ENCODE measurements around the gene SANBR.

SANBR gene

GRCh38 chr2:61065714-61066709, at the start of gene SANBR:
Gene SANBR (plus strand): TSS chr2:61065871. CDS start chr2:61070351, 4,480 bp downstream.
- TF ChIP-seq CTCF (IDR thresholded peaks at IDR 0.05) = no peak
- peak within 1 kb of the TSS; percentile 0 for H3K9ac ChIP-seq
- peak within 1 kb of the TSS; percentile 82 for H3K4me2 ChIP-seq (ENCODE audit: low read length)
- H2AFZ ChIP-seq = peak within 1 kb of the TSS; percentile 94
- H3K27ac ChIP-seq = no peak within 1 kb of the TSS
- H3K79me2 ChIP-seq = no peaks in the 10 kb centered on the region
- no peaks in the 10 kb centered on the region for H3K9me3 ChIP-seq (ENCODE audit: control insufficient read depth, low read length)
- no peaks in the 10 kb centered on the region for H3K4me1 ChIP-seq
- H3K36me3 ChIP-seq (ENCODE audit: control insufficient read depth, insufficient read depth, low read length) = no peaks in the 10 kb centered on the region
- peak within 1 kb of the TSS; percentile 59 for H3K4me3 ChIP-seq (ENCODE audit: low read depth, low read length)
- H3K27me3 ChIP-seq (ENCODE audit: control insufficient read depth, insufficient read depth, low read length) = no peaks in the 10 kb centered on the region

GRCh38 chr2:61015976-61016375, 49.7 kb upstream of the SANBR start:
- no peaks in the 10 kb centered on the region for H3K36me3 ChIP-seq (ENCODE audit: control insufficient read depth, insufficient read depth, low read length)
- H3K4me1 ChIP-seq = no peaks in the 10 kb centered on the region
- no peaks in the 10 kb centered on the region for H3K9me3 ChIP-seq (ENCODE audit: control insufficient read depth, low read length)
- no peak overlapping the region for H3K27ac ChIP-seq
- no peaks in the 10 kb centered on the region for H3K27me3 ChIP-seq (ENCODE audit: control insufficient read depth, insufficient read depth, low read length)
- peak overlapping the region; percentile 94 for H3K4me3 ChIP-seq (ENCODE audit: low read depth, low read length)
- H3K4me2 ChIP-seq (ENCODE audit: low read length) = peak overlapping the region; percentile 87
- H2AFZ ChIP-seq = peak overlapping the region; percentile 91
- no peak overlapping the region for H3K9ac ChIP-seq
- peaks cover 12% of the 10 kb centered on the region for H3K79me2 ChIP-seq
- no peak for TF ChIP-seq CTCF (IDR thresholded peaks at IDR 0.05)

- Histone ChIP-seq H3K79me2 (peaks cover 17% of the 10 kb centered on the region), H3K4me1 (no peaks in the 10 kb centered on the region), H3K27me3 (ENCODE audit: control insufficient read depth, insufficient read depth, low read length) (no peaks in the 10 kb centered on the region), H3K9me3 (ENCODE audit: control insufficient read depth, low read length) (no peaks in the 10 kb centered on the region), H3K27ac (peak overlapping the region; percentile 85), H3K4me3 (ENCODE audit: low read depth, low read length) (peak overlapping the region; percentile 94), H3K4me2 (ENCODE audit: low read length) (peak overlapping the region; percentile 87), H3K36me3 (ENCODE audit: control insufficient read depth, insufficient read depth, low read length) (no peaks in the 10 kb centered on the region), H3K9ac (peak overlapping the region; percentile 57), H2AFZ (peak overlapping the region; percentile 91)
- no peak for TF ChIP-seq CTCF (IDR thresholded peaks at IDR 0.05)
Measured at GRCh38 chr2:61016392-61017002, 49.2 kb upstream of the SANBR start.

GRCh38 chr2:61017003-61017555, 48.6 kb upstream of the SANBR start:
- Histone ChIP-seq H3K9ac (peak overlapping the region; percentile 57), H3K4me3 (ENCODE audit: low read depth, low read length) (peak overlapping the region; percentile 94), H2AFZ (peak overlapping the region; percentile 91), H3K36me3 (ENCODE audit: control insufficient read depth, insufficient read depth, low read length) (peaks cover under 1% of the 10 kb centered on the region), H3K9me3 (ENCODE audit: control insufficient read depth, low read length) (no peaks in the 10 kb centered on the region), H3K27me3 (ENCODE audit: control insufficient read depth, insufficient read depth, low read length) (no peaks in the 10 kb centered on the region), H3K79me2 (peaks cover 23% of the 10 kb centered on the region), H3K4me2 (ENCODE audit: low read length) (peak overlapping the region; percentile 87), H3K4me1 (no peaks in the 10 kb centered on the region), H3K27ac (peak overlapping the region; percentile 85)
- no peak for TF ChIP-seq CTCF (IDR thresholded peaks at IDR 0.05)
